GM12878 (cell line): Measurements from ENCODE around the gene FIBCD1. TPM values are rescaled to one million over a fixed set of nuclear protein-coding genes. Genes with fewer than 3 reads are reported as not detected.

Experiments used
- ATAC-seq: fragments of 200-7000 bp; cut with Tn5 transposase; 3 replicates; pipeline ENCODE4 v1.9.1; 2020; ENCODE audit warnings: mild to moderate bottlenecking, moderate library complexity
- BruUV-seq: library from RNA; stranded (reverse); fragments of 400-500 nt; replicated peaks from 2 replicates; lab custom pipeline; 2021; lab: Mats Ljungman, UMichigan
- CTCF ChIA-PET: fragments of 300-600 bp; sonication (Branson Sonifier 250); formaldehyde crosslinking; extraction: SDS; loops from one replicate; lab custom pipeline; 2021; ENCODE audit warnings: inconsistent platforms; lab: Yijun Ruan, JAX
- POLR2A ChIA-PET: fragments of 350-600 bp; formaldehyde crosslinking; extraction: SDS; loops from one replicate; lab custom pipeline; 2021; ENCODE audit warnings: inconsistent platforms; lab: Charles Lee
- RAD21 ChIA-PET: fragments of 300-600 bp; sonication (Branson Sonifier 250); formaldehyde crosslinking; loops from one replicate; lab custom pipeline; 2023; ENCODE audit warnings: antibody characterized with exemption; ENCODE audit not compliant: unreplicated experiment; lab: Charles Lee
- SMC1A ChIA-PET: fragments of 300-600 bp; sonication (Branson Sonifier 250); formaldehyde crosslinking; loops from one replicate; lab custom pipeline; 2023; ENCODE audit not compliant: unreplicated experiment, uncharacterized antibody; lab: Charles Lee
- DNase-seq: peaks from one replicate; pipeline ENCODE4 v3.0.0-alpha.2; 2011; ENCODE audit warnings: low read depth, low spot score
- FAIRE-seq: peaks from 3 replicates; lab custom pipeline; 2011; peaks lifted over from hg19 to GRCh38; lab: Jason Lieb, UNC
- H2AFZ ChIP-seq: 2 replicates; pipeline ENCODE4 v1.6.0; 2011; ENCODE audit warnings: low read depth, low read length, control low read depth; ENCODE audit not compliant: control insufficient read depth
- H3K27ac ChIP-seq: 2 replicates; pipeline ENCODE4 v1.5.1; 2011; ENCODE audit warnings: control low read depth; ENCODE audit not compliant: control insufficient read depth, insufficient read depth
- H3K27me3 ChIP-seq, 2 experiments: replicated peaks in 1 of 2; 2 replicates each; pipeline versions ENCODE4 v1.6.0 to v1.6.1; 2011; ENCODE audit warnings: low read length in 1 of 2; ENCODE audit not compliant: control insufficient read depth in 2 of 2, insufficient read depth in 2 of 2
- H3K36me3 ChIP-seq, 2 experiments: 2 replicates each; pipeline ENCODE4 v1.5.1; 2011; ENCODE audit warnings: low read length in 1 of 2; ENCODE audit not compliant: control insufficient read depth in 2 of 2, insufficient read depth in 2 of 2
- H3K4me1 ChIP-seq: 2 replicates; pipeline ENCODE4 v1.6.1; 2011; ENCODE audit warnings: mild to moderate bottlenecking, low read length, moderate library complexity, mixed read lengths; ENCODE audit not compliant: control insufficient read depth, insufficient read depth
- H3K4me2 ChIP-seq: 2 replicates; pipeline ENCODE4 v1.6.0; 2011; ENCODE audit warnings: control low read depth; ENCODE audit not compliant: control insufficient read depth, insufficient read depth
- H3K4me3 ChIP-seq: fragments of 200-600 bp; sonication (generic); 2 replicates; pipeline ENCODE4 v1.5.1; 2016
- H3K79me2 ChIP-seq: 2 replicates; pipeline ENCODE4 v1.6.0; 2011; ENCODE audit warnings: low read length; ENCODE audit not compliant: control insufficient read depth, insufficient read depth
- H3K9ac ChIP-seq: 2 replicates; pipeline ENCODE4 v1.8.0; 2011; ENCODE audit warnings: low read length, control low read depth, mixed read lengths; ENCODE audit not compliant: control insufficient read depth, insufficient read depth
- H3K9me3 ChIP-seq: replicated peaks from 3 replicates; pipeline ENCODE4 v1.5.1; 2011; ENCODE audit warnings: mild to moderate bottlenecking, low read length; ENCODE audit not compliant: control insufficient read depth, insufficient read depth
- H4K20me1 ChIP-seq: 2 replicates; pipeline ENCODE4 v1.6.0; 2011; ENCODE audit not compliant: control insufficient read depth, insufficient read depth
- BCL3 ChIP-seq: IDR thresholded peaks from 2 replicates; pipeline ENCODE4 v1.6.1; 2011; ENCODE audit warnings: borderline replicate concordance, low read depth, mild to moderate bottlenecking, moderate library complexity, low read length; ENCODE audit not compliant: insufficient read depth, poor library complexity, severe bottlenecking
- BHLHE40 ChIP-seq, 2 experiments: fragments of 450-650 bp in 1 of 2; IDR thresholded peaks; 2 replicates each; pipeline ENCODE4 v1.6.1; 2011 to 2017; ENCODE audit warnings: low read depth in 2 of 2, borderline replicate concordance in 1 of 2, improper control_type of control experiment in 1 of 2, low read length in 1 of 2, mild to moderate bottlenecking in 1 of 2
- CHD4 ChIP-seq: fragments of 200-600 bp; sonication (generic); IDR thresholded peaks from 2 replicates; pipeline ENCODE4 v1.6.1; 2016; ENCODE audit warnings: mild to moderate bottlenecking
- DPF2 ChIP-seq: fragments of 450-650 bp; IDR thresholded peaks from 2 replicates; pipeline ENCODE4 v1.6.1; 2017; ENCODE audit warnings: mild to moderate bottlenecking
- ELK1 ChIP-seq: IDR thresholded peaks from 2 replicates; pipeline ENCODE4 v1.6.1; 2012; ENCODE audit warnings: low read depth, low read length, improper control_type of control experiment
- IRF5 ChIP-seq: fragments of 450-650 bp; IDR thresholded peaks from 2 replicates; pipeline ENCODE4 v1.6.1; 2017; ENCODE audit warnings: borderline replicate concordance
- NR2F1 ChIP-seq: fragments of 450-650 bp; conservative IDR thresholded peaks from 2 replicates; pipeline ENCODE4 v1.6.1; 2017; ENCODE audit warnings: mild to moderate bottlenecking
- REST ChIP-seq: IDR thresholded peaks from 2 replicates; pipeline ENCODE4 v1.6.1; 2012; ENCODE audit warnings: mild to moderate bottlenecking, low read depth, low read length
- SKIL ChIP-seq: fragments of 450-650 bp; IDR thresholded peaks from 2 replicates; pipeline ENCODE4 v1.6.1; 2017; ENCODE audit warnings: mild to moderate bottlenecking, low read depth, inconsistent platforms; ENCODE audit not compliant: poor library complexity, severe bottlenecking
- SRF ChIP-seq, 2 experiments: IDR thresholded peaks; 2 replicates each; pipeline ENCODE4 v1.6.1; 2011; ENCODE audit warnings: low read depth in 2 of 2, low read length in 2 of 2, mild to moderate bottlenecking in 1 of 2, moderate library complexity in 1 of 2
- TCF7 ChIP-seq: IDR thresholded peaks from 2 replicates; pipeline ENCODE4 v1.6.1; 2014; ENCODE audit warnings: antibody characterized with exemption, borderline replicate concordance
- ZNF207 ChIP-seq: fragments of 450-650 bp; IDR thresholded peaks from 2 replicates; pipeline ENCODE4 v1.6.1; 2014; ENCODE audit warnings: antibody characterized with exemption, mild to moderate bottlenecking, borderline replicate concordance
- ZNF217 ChIP-seq: fragments of 450-650 bp; IDR thresholded peaks from 2 replicates; pipeline ENCODE4 v1.6.1; 2017; ENCODE audit warnings: antibody characterized with exemption, mild to moderate bottlenecking
- WGBS: methylation state at CpG from one replicate; pipeline ENCODE4 v1.1.6; 2016; ENCODE audit warnings: low lambda C conversion rate; ENCODE audit not compliant: insufficient replicate concordance, insufficient coverage; ENCODE audit errors: missing lambda C conversion rate; 5-methylcytosine and 5-hydroxymethylcytosine counted together
- in situ Hi-C: fragments of 300-500 bp; cut with MboI; formaldehyde crosslinking; loops from 9 replicates; pipeline ENCODE4 v1.14.3; 2018; ENCODE audit warnings: mixed read lengths
- intact Hi-C: fragments of 100-400 bp; cut with micrococcal nuclease; formaldehyde crosslinking; loops from one replicate; pipeline ENCODE4 v1.14.2; 2022; ENCODE audit not compliant: unreplicated experiment
- polyA plus RNA-seq, 11 experiments: library from polyadenylated mRNA; depleted of rRNA in 4 of 11; unstranded in 6 of 11; stranded (reverse) in 5 of 11; fragments of >200 nt; fragmentation: Nextera tagmentation in 4 of 11; fragmentation: Illumina TruSeq in 1 of 11; extraction: Ambion mirVana in 4 of 11; extraction: Trizol in 1 of 11; gene quantifications; 1 replicate in 1 of 11; 2 replicates in 10 of 11; pipeline versions ENCODE4 v1.2.1 to v1.2.3, GENCODE V29; 2011 to 2016; ENCODE audit warnings: inconsistent platforms in 2 of 11, missing spikeins in 2 of 11, low read depth in 1 of 11
- total RNA-seq, 4 experiments: library from RNA; depleted of rRNA in 3 of 4; stranded (reverse); fragments of >200 nt in 3 of 4; fragmentation: Illumina TruSeq in 1 of 4; extraction: Trizol in 1 of 4; gene quantifications; 2 replicates each; pipeline versions ENCODE4 v1.2.1 to v1.2.3, GENCODE V29; 2013 to 2021

Gene FIBCD1
- total and polyA plus RNA-seq, 10 of the 15 experiments (the other 5 are each of a cell fraction or from before 2014, with no cell fraction given) = 0.04 to 0.95 (median 0.25) TPM; not detected in 6

- ATAC-seq = no peak
These were observed 31.0 kb upstream of the FIBCD1 start for GRCh38 chr9:130970052-130970451.

More at GRCh38 chr9:130970052-130970451, 31.0 kb upstream of the FIBCD1 start:
- FAIRE-seq (no peak), DNase-seq (no peak)
- BruUV-seq = no TSS peak
- no peaks in the 10 kb centered on the region for H3K36me3 ChIP-seq
- H3K4me2 ChIP-seq = no peak overlapping the region
- in situ Hi-C loops = no loop called here
- CTCF ChIA-PET = no interaction called here
- SMC1A ChIA-PET = no interaction called here
- H2AFZ ChIP-seq = no peak overlapping the region
- WGBS = 38% methylated on average over 12 of the region's 12 CpGs
- POLR2A ChIA-PET = no interaction called here
- no peaks in the 10 kb centered on the region for H3K27me3 ChIP-seq
- H3K9ac ChIP-seq = no peak overlapping the region
- no peak overlapping the region for H3K4me3 ChIP-seq
- H4K20me1 ChIP-seq = no peaks in the 10 kb centered on the region
- H3K79me2 ChIP-seq = no peaks in the 10 kb centered on the region
- H3K4me1 ChIP-seq = no peaks in the 10 kb centered on the region
- no peak overlapping the region for H3K27ac ChIP-seq
- intact Hi-C loops = no loop called here
- RAD21 ChIA-PET = no interaction called here
- no peaks in the 10 kb centered on the region for H3K9me3 ChIP-seq
- no peak for TF ChIP-seq NR2F1
- no peak for TF ChIP-seq ZNF217
- TF ChIP-seq DPF2 = no peak
- TF ChIP-seq BCL3 = no peak
- TF ChIP-seq TCF7 = no peak
- TF ChIP-seq SRF (IDR thresholded peaks at IDR 0.05; ENCODE audit: low read depth in 2 of 2, low read length in 2 of 2) = no peak
- TF ChIP-seq ZNF207 = no peak
- no peak for TF ChIP-seq IRF5
- TF ChIP-seq ELK1 = no peak
- no peak for TF ChIP-seq REST
- TF ChIP-seq SKIL = no peak
- TF ChIP-seq BHLHE40 (IDR thresholded peaks at IDR 0.05; ENCODE audit: borderline replicate concordance in 1 of 2, low read depth in 2 of 2, low read length in 1 of 2) = no peak
- TF ChIP-seq CHD4 = no peak
